ENCODE results near the gene CFAP251. TPM values are rescaled to one million over a fixed set of nuclear protein-coding genes. Genes with fewer than 3 reads are reported as not detected.

CFAP251 gene
- total and polyA plus RNA-seq, 2 donors (not counting 3 experiments of a cell fraction or from before 2014, with no cell fraction given): 3.3 to 4.0 TPM

- Histone ChIP-seq H3K79me2 (ENCODE audit: control insufficient read depth, insufficient read depth, low read length) (no peaks in the 10 kb centered on the region), H3K27ac (ENCODE audit: insufficient read depth, low read depth, low read length) (no peak overlapping the region), H3K27me3 (ENCODE audit: control insufficient read depth in 2 of 2, insufficient read depth in 2 of 2, low read length in 2 of 2) (no peaks in the 10 kb centered on the region), H3K9ac (replicated peaks; ENCODE audit: extremely low read depth, insufficient read depth, low read length) (no peak overlapping the region), H3K36me3 (ENCODE audit: control insufficient read depth in 2 of 2, extremely low read depth in 1 of 2, insufficient read depth in 2 of 2, low read length in 2 of 2) (no peaks in the 10 kb centered on the region), H3K4me2 (ENCODE audit: insufficient read depth, low read length) (no peak overlapping the region), H3K4me1 (ENCODE audit: control insufficient read depth, extremely low read depth, insufficient read depth, low read length) (no peaks in the 10 kb centered on the region), H3K9me1 (replicated peaks; ENCODE audit: control insufficient read depth, extremely low read depth, insufficient read depth, low read length) (no peaks in the 10 kb centered on the region), H4K20me1 (replicated peaks; ENCODE audit: control insufficient read depth, extremely low read depth, insufficient read depth, low read length) (no peaks in the 10 kb centered on the region), H3K4me3 (replicated peaks in 1 of 3; ENCODE audit: insufficient read depth in 1 of 3, low read depth in 1 of 3, low read length in 3 of 3) (no peak overlapping the region), H2AFZ (ENCODE audit: low read depth, low read length) (no peak overlapping the region), H3K9me3 (replicated peaks; ENCODE audit: control insufficient read depth, insufficient read depth, low read length) (no peaks in the 10 kb centered on the region)
- POLR2A ChIA-PET: no interaction called here
- DNase-seq (ENCODE audit: low read depth, low spot score): no peak
- intact Hi-C loops (cut with micrococcal nuclease): loop anchor here (2.0 kb wide), 1 partner anchor 65 kb away; no protein-coding TSS in a partner anchor
- TF ChIP-seq MYC (IDR thresholded peaks at IDR 0.05; ENCODE audit: low read depth, low read length): no peak
- TF ChIP-seq POLR2AphosphoS5 (IDR thresholded peaks at IDR 0.05; ENCODE audit: insufficient read depth, low read depth, low read length): no peak
- no peak for TF ChIP-seq EZH2 (IDR thresholded peaks at IDR 0.05; ENCODE audit: borderline replicate concordance, low read depth, low read length, severe bottlenecking)
- no peak for TF ChIP-seq POLR2A (IDR thresholded peaks at IDR 0.05; ENCODE audit: low read depth, low read length)
- TF ChIP-seq CTCF (IDR thresholded peaks at IDR 0.05; ENCODE audit: extremely low read depth in 1 of 2, insufficient read depth in 1 of 2, low read depth in 1 of 2, low read length in 2 of 2): no peak
- TF ChIP-seq JUN (IDR thresholded peaks at IDR 0.05; ENCODE audit: borderline replicate concordance, insufficient read depth, insufficient read length, low read depth): no peak
- no peak for TF ChIP-seq FOS (IDR thresholded peaks at IDR 0.05; ENCODE audit: borderline replicate concordance, insufficient read depth, low read length)
- TF ChIP-seq MAX (IDR thresholded peaks at IDR 0.05; ENCODE audit: insufficient read depth, insufficient read length): no peak
- no peak for TF ChIP-seq GATA2 (IDR thresholded peaks at IDR 0.05; ENCODE audit: insufficient read depth, insufficient read length, low read depth, low read length)
- FAIRE-seq: no peak
- CTCF ChIA-PET: interaction anchor here (1.2 to 3.6 kb wide), 3 partner anchors 11 to 41 kb away, joined by 3 to 13 read pairs (median 4); partner anchors contain the start of gene CFAP251
- dilution Hi-C loops (cut with MboI; ENCODE audit: extremely low pct_ligation_motif_present, low sequenced_read_pairs): no loop called here
- no TSS peak for BruUV-seq (replicated peaks)
Measured at GRCh38 chr12:121957861-121958515, 39.6 kb downstream of the CFAP251 start.
